WTC11 (cell line): Measurements from ENCODE around the gene GJB2. TPM values are rescaled to one million over a fixed set of nuclear protein-coding genes. Genes with fewer than 3 reads are reported as not detected.

ENCODE experiments used
- ATAC-seq: fragments of 200-7000 bp; cut with Tn5 transposase; 2 replicates; pipeline ENCODE4 v1.10.0; 2021; ENCODE audit warnings: mild to moderate bottlenecking, moderate library complexity
- CTCF ChIA-PET: fragments of 300-600 bp; sonication (Branson Sonifier 250); formaldehyde crosslinking; loops from one replicate; lab custom pipeline; 2021; ENCODE audit warnings: antibody characterized with exemption; lab: Charles Lee
- POLR2A ChIA-PET: fragments of 350-600 bp; sonication (Branson Sonifier 250); formaldehyde crosslinking; loops from one replicate; lab custom pipeline; 2021; ENCODE audit warnings: antibody characterized with exemption; lab: Charles Lee
- DNase-seq: peaks from one replicate; pipeline ENCODE4 v3.0.0; 2021; ENCODE audit warnings: low spot score
- H3K27ac Mint-ChIP-seq: 2 replicates; pipeline ENCODE4 v1.8.0; 2021; ENCODE audit warnings: mixed read lengths
- H3K27me3 Mint-ChIP-seq: 2 replicates; pipeline ENCODE4 v1.8.0; 2021; ENCODE audit warnings: low read depth, mild to moderate bottlenecking, moderate library complexity, mixed read lengths
- H3K36me3 Mint-ChIP-seq: 2 replicates; pipeline ENCODE4 v1.8.0; 2021; ENCODE audit warnings: mixed read lengths
- H3K4me1 Mint-ChIP-seq: 2 replicates; pipeline ENCODE4 v1.8.0; 2022; ENCODE audit warnings: mixed read lengths
- H3K4me3 Mint-ChIP-seq: 2 replicates; pipeline ENCODE4 v1.8.0; 2021; ENCODE audit warnings: mild to moderate bottlenecking, moderate library complexity, mixed read lengths
- H3K9me3 Mint-ChIP-seq: 2 replicates; pipeline ENCODE4 v1.8.0; 2021; ENCODE audit warnings: mixed read lengths
- ATF2 ChIP-seq: sonication (generic); formaldehyde crosslinking; IDR thresholded peaks from 2 replicates; pipeline ENCODE4 v1.8.1; 2022; ENCODE audit warnings: low read depth, missing genetic modification reagents, borderline replicate concordance
- CREB1 ChIP-seq: sonication (generic); formaldehyde crosslinking; IDR thresholded peaks from 2 replicates; pipeline ENCODE4 v1.8.0; 2023; ENCODE audit warnings: mild to moderate bottlenecking, missing genetic modification reagents
- ETV6 ChIP-seq: sonication (generic); formaldehyde crosslinking; IDR thresholded peaks from 2 replicates; pipeline ENCODE4 v1.8.1; 2022; ENCODE audit warnings: mild to moderate bottlenecking, missing genetic modification reagents
- FOXP4 ChIP-seq: sonication (generic); formaldehyde crosslinking; IDR thresholded peaks from 2 replicates; pipeline ENCODE4 v1.8.0; 2022; ENCODE audit warnings: mild to moderate bottlenecking, missing genetic modification reagents
- GABPB1 ChIP-seq: sonication (generic); formaldehyde crosslinking; IDR thresholded peaks from 2 replicates; pipeline ENCODE4 v1.8.1; 2023; ENCODE audit warnings: mild to moderate bottlenecking, missing genetic modification reagents
- JUN ChIP-seq: sonication (generic); formaldehyde crosslinking; IDR thresholded peaks from 2 replicates; pipeline ENCODE4 v1.8.0; 2023; ENCODE audit warnings: mild to moderate bottlenecking, missing genetic modification reagents
- MLX ChIP-seq: sonication (generic); formaldehyde crosslinking; IDR thresholded peaks from 2 replicates; pipeline ENCODE4 v1.8.1; 2023; ENCODE audit warnings: mild to moderate bottlenecking, missing genetic modification reagents, moderate library complexity
- NR2C2 ChIP-seq: sonication (generic); formaldehyde crosslinking; IDR thresholded peaks from 2 replicates; pipeline ENCODE4 v1.8.0; 2022; ENCODE audit warnings: mild to moderate bottlenecking, missing genetic modification reagents
- OVOL2 ChIP-seq: fragments of 250-450 bp; sonication (Bioruptor Pico); IDR thresholded peaks from 2 replicates; pipeline ENCODE4 v1.9.0; 2021; ENCODE audit warnings: mild to moderate bottlenecking, borderline replicate concordance
- PRDM15 ChIP-seq: sonication (generic); formaldehyde crosslinking; IDR thresholded peaks from 2 replicates; pipeline ENCODE4 v1.8.0; 2022; ENCODE audit warnings: missing genetic modification reagents
- total RNA-seq: library from RNA; stranded (reverse); gene quantifications from 3 replicates; pipeline ENCODE4 v1.2.3, GENCODE V29; 2021
- TF ChIP-seq, protein P1 (sequence below): fragments of 250-450 bp; sonication (Bioruptor Pico); IDR thresholded peaks from 2 replicates; pipeline ENCODE4 v2.1.2; 2022; ENCODE audit warnings: mild to moderate bottlenecking, moderate library complexity
- TF ChIP-seq, protein P2 (sequence below): fragments of 250-450 bp; sonication (Bioruptor Pico); IDR thresholded peaks from 2 replicates; pipeline ENCODE4 v1.9.0; 2021; ENCODE audit warnings: mild to moderate bottlenecking
- TF ChIP-seq, protein P3 (sequence below): fragments of 250-450 bp; sonication (Bioruptor Pico); IDR thresholded peaks from 2 replicates; pipeline ENCODE4 v1.9.0; 2021; ENCODE audit warnings: mild to moderate bottlenecking, borderline replicate concordance

GJB2 gene
- total RNA-seq, 1 experiment from 2014 or later: 0.11 TPM

DNA sequence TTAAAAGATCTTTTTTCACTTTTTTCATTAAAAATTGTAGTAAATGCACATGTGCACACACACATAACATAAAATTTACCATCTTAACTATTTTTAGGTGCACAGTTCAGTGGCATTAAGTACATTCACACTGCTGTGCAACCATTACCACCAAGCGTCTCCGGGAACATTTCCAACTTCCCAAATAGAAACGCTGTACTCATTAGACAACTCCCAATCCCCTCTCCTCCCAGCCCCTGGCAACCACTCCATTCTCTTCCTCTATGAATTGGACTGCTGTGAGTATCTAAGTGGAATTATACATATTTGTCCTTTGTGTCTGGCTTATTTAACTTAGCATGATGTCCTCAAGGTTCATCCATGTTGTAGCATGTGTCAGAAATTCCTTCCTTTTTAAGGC, 11.6 kb downstream of the GJB2 start (continued):
- TF ChIP-seq ATF2 (CRISPR knock-in tag) (no peak), JUN (no peak), FOXP4 (CRISPR knock-in tag) (no peak), NR2C2 (CRISPR knock-in tag) (no peak), MLX (CRISPR knock-in tag) (no peak), GABPB1 (CRISPR knock-in tag) (no peak)
- TF ChIP-seq, protein P1, sequence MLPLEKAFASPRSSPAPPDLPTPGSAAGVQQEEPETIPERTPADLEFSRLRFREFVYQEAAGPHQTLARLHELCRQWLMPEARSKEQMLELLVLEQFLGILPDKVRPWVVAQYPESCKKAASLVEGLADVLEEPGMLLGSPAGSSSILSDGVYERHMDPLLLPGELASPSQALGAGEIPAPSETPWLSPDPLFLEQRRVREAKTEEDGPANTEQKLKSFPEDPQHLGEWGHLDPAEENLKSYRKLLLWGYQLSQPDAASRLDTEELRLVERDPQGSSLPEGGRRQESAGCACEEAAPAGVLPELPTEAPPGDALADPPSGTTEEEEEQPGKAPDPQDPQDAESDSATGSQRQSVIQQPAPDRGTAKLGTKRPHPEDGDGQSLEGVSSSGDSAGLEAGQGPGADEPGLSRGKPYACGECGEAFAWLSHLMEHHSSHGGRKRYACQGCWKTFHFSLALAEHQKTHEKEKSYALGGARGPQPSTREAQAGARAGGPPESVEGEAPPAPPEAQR (CRISPR knock-in tag): no peak
- TF ChIP-seq, protein P2, sequence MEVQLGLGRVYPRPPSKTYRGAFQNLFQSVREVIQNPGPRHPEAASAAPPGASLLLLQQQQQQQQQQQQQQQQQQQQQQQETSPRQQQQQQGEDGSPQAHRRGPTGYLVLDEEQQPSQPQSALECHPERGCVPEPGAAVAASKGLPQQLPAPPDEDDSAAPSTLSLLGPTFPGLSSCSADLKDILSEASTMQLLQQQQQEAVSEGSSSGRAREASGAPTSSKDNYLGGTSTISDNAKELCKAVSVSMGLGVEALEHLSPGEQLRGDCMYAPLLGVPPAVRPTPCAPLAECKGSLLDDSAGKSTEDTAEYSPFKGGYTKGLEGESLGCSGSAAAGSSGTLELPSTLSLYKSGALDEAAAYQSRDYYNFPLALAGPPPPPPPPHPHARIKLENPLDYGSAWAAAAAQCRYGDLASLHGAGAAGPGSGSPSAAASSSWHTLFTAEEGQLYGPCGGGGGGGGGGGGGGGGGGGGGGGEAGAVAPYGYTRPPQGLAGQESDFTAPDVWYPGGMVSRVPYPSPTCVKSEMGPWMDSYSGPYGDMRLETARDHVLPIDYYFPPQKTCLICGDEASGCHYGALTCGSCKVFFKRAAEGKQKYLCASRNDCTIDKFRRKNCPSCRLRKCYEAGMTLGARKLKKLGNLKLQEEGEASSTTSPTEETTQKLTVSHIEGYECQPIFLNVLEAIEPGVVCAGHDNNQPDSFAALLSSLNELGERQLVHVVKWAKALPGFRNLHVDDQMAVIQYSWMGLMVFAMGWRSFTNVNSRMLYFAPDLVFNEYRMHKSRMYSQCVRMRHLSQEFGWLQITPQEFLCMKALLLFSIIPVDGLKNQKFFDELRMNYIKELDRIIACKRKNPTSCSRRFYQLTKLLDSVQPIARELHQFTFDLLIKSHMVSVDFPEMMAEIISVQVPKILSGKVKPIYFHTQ (CRISPR knock-in tag): no peak

DNA sequence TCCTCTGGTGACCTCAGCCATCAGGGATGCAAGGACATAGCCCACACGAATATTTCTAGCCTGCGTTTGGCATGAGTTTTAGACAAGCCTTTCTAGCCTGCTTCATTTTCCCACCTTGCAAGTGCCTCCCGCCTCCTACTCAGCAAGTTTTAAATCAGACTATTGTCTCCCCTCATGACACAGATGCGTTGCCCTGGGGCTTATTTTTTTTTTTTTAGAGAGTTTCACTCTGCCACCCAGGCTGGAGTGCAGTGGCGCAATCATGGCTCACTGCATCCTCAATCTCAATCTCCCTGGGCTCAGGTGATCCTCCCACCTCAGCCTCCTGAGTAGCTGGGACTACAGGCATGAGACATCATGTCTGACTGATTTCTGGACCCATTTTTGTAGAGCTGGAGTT, 14.6 kb downstream of the GJB2 start:
- H3K36me3 Mint-ChIP-seq: no peaks in the 10 kb centered on the region
- no peak for ATAC-seq
- no peak for DNase-seq
- POLR2A ChIA-PET: no interaction called here
- CTCF ChIA-PET: no interaction called here
- H3K4me1 Mint-ChIP-seq: peaks cover 6% of the 10 kb centered on the region; the same call in 1 of the 2 replicates
- no peaks in the 10 kb centered on the region for H3K9me3 Mint-ChIP-seq
- H3K27ac Mint-ChIP-seq: no peak overlapping the region
- no peaks in the 10 kb centered on the region; the same call in 1 of the 2 replicates for H3K27me3 Mint-ChIP-seq
- no peak overlapping the region for H3K4me3 Mint-ChIP-seq
- TF ChIP-seq ETV6 (CRISPR knock-in tag) (no peak), OVOL2 (CRISPR knock-in tag) (no peak), CREB1 (CRISPR knock-in tag) (no peak), PRDM15 (CRISPR knock-in tag) (no peak)
- TF ChIP-seq, protein P3, sequence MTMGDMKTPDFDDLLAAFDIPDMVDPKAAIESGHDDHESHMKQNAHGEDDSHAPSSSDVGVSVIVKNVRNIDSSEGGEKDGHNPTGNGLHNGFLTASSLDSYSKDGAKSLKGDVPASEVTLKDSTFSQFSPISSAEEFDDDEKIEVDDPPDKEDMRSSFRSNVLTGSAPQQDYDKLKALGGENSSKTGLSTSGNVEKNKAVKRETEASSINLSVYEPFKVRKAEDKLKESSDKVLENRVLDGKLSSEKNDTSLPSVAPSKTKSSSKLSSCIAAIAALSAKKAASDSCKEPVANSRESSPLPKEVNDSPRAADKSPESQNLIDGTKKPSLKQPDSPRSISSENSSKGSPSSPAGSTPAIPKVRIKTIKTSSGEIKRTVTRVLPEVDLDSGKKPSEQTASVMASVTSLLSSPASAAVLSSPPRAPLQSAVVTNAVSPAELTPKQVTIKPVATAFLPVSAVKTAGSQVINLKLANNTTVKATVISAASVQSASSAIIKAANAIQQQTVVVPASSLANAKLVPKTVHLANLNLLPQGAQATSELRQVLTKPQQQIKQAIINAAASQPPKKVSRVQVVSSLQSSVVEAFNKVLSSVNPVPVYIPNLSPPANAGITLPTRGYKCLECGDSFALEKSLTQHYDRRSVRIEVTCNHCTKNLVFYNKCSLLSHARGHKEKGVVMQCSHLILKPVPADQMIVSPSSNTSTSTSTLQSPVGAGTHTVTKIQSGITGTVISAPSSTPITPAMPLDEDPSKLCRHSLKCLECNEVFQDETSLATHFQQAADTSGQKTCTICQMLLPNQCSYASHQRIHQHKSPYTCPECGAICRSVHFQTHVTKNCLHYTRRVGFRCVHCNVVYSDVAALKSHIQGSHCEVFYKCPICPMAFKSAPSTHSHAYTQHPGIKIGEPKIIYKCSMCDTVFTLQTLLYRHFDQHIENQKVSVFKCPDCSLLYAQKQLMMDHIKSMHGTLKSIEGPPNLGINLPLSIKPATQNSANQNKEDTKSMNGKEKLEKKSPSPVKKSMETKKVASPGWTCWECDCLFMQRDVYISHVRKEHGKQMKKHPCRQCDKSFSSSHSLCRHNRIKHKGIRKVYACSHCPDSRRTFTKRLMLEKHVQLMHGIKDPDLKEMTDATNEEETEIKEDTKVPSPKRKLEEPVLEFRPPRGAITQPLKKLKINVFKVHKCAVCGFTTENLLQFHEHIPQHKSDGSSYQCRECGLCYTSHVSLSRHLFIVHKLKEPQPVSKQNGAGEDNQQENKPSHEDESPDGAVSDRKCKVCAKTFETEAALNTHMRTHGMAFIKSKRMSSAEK (CRISPR knock-in tag): no peak
- TF ChIP-seq, all 79 proteins: peak for 0
